GM19455 (cell line): ENCODE data around the gene MARCHF3.
"Not testable (repeated sequence)": the region's sequence is repeated elsewhere in the genome, so short reads cannot be mapped to it uniquely, and the experiment has no call there.

ENCODE experiments used
- ATAC-seq: cut with Tn5 transposase; IDR thresholded peaks from one replicate; pipeline ENCODE4 v1.9.1; 2021; ENCODE audit not compliant: unreplicated experiment

Gene MARCHF3

GRCh38 chr5:127013407-127013806 is 17.0 kb downstream of the MARCHF3 start:
- no peak for ATAC-seq

- no peak for ATAC-seq
Observed at GRCh38 chr5:127012916-127013315, 17.4 kb downstream of the MARCHF3 start.

GRCh38 chr5:127011961-127012644 is 18.3 kb downstream of the MARCHF3 start:
- peak; percentile 85 for ATAC-seq

GRCh38 chr5:127011153-127011552 is 19.2 kb downstream of the MARCHF3 start:
- no peak for ATAC-seq

- ATAC-seq = no peak
Observed at GRCh38 chr5:127010362-127010761, 20.0 kb downstream of the MARCHF3 start.

- no peak for ATAC-seq
Observed at GRCh38 chr5:127009784-127010183, 20.6 kb downstream of the MARCHF3 start.

- no peak for ATAC-seq
Observed at GRCh38 chr5:127008300-127008975, 21.9 kb downstream of the MARCHF3 start.

GRCh38 chr5:127007522-127007921 is 22.8 kb downstream of the MARCHF3 start:
- no peak for ATAC-seq

GRCh38 chr5:127006744-127007143 is 23.6 kb downstream of the MARCHF3 start:
- ATAC-seq = no peak

- not testable (repeated sequence) for ATAC-seq
Observed at GRCh38 chr5:127005282-127005681, 25.1 kb downstream of the MARCHF3 start.

- no peak for ATAC-seq
Observed at GRCh38 chr5:127004721-127005120, 25.6 kb downstream of the MARCHF3 start.

GRCh38 chr5:127003798-127004495 is 26.4 kb downstream of the MARCHF3 start:
- ATAC-seq = no peak

- no peak for ATAC-seq
Observed at GRCh38 chr5:127002390-127002789, 28.0 kb downstream of the MARCHF3 start.

GRCh38 chr5:127001621-127002296 is 28.6 kb downstream of the MARCHF3 start:
- no peak for ATAC-seq

GRCh38 chr5:126998895-126999570 is 31.3 kb downstream of the MARCHF3 start:
- no peak for ATAC-seq

GRCh38 chr5:126998201-126998631 is 32.1 kb downstream of the MARCHF3 start:
- no peak for ATAC-seq

- ATAC-seq = no peak
Observed at GRCh38 chr5:126995689-126996088, 34.7 kb downstream of the MARCHF3 start.

GRCh38 chr5:126995039-126995438 is 35.3 kb downstream of the MARCHF3 start:
- ATAC-seq = no peak

GRCh38 chr5:126994485-126994884 is 35.9 kb downstream of the MARCHF3 start:
- ATAC-seq = no peak

GRCh38 chr5:126988021-126988569 is 42.3 kb downstream of the MARCHF3 start:
- peak; percentile 94 for ATAC-seq
